MG63 (cell line): Measurements from ENCODE around the gene FAM131B. TPM values are rescaled to one million over a fixed set of nuclear protein-coding genes. Genes with fewer than 3 reads are reported as not detected.

ENCODE experiments used
- DNase-seq: peaks from one replicate; pipeline ENCODE4 v3.0.0-alpha.2; 2020
- H3K27me3 ChIP-seq: fragments of 250-450 bp; sonication (Bioruptor Pico); 2 replicates; pipeline ENCODE4 v1.5.1; 2020; ENCODE audit warnings: mild to moderate bottlenecking, moderate library complexity
- H3K36me3 ChIP-seq: fragments of 250-450 bp; sonication (Bioruptor Pico); 2 replicates; pipeline ENCODE4 v1.5.1; 2020; ENCODE audit warnings: mild to moderate bottlenecking, moderate library complexity
- H3K4me3 ChIP-seq: fragments of 250-450 bp; sonication (Bioruptor Pico); 2 replicates; pipeline ENCODE4 v1.5.1; 2020; ENCODE audit warnings: mild to moderate bottlenecking, moderate library complexity
- H3K9me3 ChIP-seq: fragments of 250-450 bp; sonication (Bioruptor Pico); 2 replicates; pipeline ENCODE4 v1.5.1; 2020; ENCODE audit warnings: mild to moderate bottlenecking, moderate library complexity
- total RNA-seq: library from RNA; depleted of rRNA; stranded (reverse); fragments of >200 nt; shearing (Covaris generic); gene quantifications from 2 replicates; pipeline ENCODE4 v1.2.3, GENCODE V29; 2014; ENCODE audit warnings: low replicate concordance

FAM131B gene
- total RNA-seq, 1 experiment from 2014 or later: 0.63 TPM

DNA sequence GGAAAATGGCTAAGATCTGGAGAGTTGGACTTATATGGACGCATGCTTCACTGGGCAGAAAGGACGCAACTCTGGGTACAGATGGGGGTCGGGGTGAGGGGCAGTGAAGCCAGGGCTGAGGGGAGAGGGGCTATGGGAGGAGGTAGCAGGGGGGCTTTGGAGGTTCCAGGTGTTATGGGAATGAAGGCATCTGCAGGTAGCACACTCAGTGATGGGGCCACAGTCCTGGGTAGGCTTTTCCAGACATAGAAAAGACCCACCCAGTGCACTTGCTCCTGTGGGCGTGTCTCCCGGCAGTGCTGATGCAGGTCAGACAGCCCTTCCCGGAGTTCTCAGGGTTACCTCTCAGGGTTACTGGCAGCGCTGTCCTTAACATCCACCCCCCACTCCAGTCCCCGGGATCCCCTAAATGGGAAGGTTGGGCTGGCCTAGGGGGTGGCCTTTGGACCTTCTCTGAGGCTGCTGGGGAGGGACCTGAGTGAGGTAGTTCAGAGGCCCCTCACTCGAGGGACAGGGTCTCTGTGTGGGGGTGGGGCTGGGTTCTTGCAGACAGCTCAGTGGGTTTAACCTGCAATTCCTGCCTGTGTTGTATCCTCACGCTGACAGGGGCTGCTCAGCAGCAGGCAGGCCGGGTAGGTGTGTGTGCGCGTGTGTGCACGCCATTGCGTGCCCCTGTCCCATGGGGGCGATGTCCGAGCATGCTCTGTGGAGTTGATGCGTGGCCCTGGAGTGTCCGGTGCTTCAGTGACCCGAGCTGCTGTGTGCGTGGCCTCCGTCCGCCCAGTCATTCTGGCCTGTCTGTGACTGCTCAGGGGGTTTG, 24.9 kb upstream of the FAM131B start:
- no peak overlapping the region for H3K4me3 ChIP-seq
- no peak for DNase-seq

GRCh38 chr7:143385891-143386781, 23.6 kb upstream of the FAM131B start:
- H3K36me3 ChIP-seq: peaks cover 44% of the 10 kb centered on the region

More for the DNA sequence above, 24.9 kb upstream of the FAM131B start:
- Histone ChIP-seq H3K27me3 (no peaks in the 10 kb centered on the region), H3K36me3 (peaks cover 39% of the 10 kb centered on the region), H3K9me3 (no peaks in the 10 kb centered on the region)

DNA sequence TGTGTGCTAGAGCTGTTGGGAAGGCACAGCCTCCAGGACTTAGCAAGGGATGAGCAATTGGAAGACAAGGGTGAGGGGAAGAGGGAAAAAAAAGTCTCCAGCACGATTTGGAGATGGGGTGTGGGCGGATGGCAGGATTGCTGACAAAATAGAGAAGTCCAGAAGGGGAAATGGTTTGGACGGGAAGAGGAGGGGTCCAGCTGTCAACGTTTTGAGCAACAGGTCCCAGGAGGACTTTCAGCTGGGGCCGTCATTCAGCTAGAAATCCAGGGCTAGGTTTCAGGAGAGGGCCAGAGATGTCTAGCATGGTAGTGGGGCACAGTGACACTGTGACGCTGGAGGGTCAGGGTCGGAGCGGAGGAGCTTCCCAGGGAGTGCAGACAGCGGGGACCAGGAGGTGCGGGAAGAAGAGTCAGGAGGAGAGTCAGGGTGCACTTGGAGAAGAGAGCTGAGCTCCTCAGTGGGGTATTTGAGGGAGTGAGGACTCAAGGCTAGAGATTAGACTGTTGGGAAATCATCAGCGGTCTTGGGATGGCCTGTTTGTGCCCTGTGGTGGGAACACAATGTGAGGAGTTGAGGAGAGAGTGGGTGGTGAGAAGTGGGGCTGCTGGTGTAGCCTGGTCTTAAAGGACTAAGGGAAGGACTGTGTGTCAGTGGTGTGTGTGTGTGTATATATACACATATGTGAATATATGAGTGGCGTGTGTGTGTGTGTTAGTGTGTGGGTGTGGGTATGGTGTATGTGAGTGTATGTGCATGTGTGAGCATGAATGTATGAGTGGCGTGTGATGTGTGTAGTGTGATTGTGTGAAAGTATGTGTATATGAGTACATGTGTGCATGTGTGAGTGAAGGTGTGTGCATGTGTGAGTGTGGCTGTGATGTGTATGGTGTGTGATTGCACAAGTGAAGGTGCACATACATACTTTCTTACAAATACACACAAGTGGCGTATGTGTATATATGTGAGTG, 22.4 kb upstream of the FAM131B start:
- no peaks in the 10 kb centered on the region for H3K27me3 ChIP-seq
- peaks cover 38% of the 10 kb centered on the region for H3K36me3 ChIP-seq
- no peak for DNase-seq
- no peaks in the 10 kb centered on the region for H3K9me3 ChIP-seq
- no peak overlapping the region for H3K4me3 ChIP-seq

More at GRCh38 chr7:143385891-143386781, 23.6 kb upstream of the FAM131B start:
- no peak for DNase-seq
- H3K27me3 ChIP-seq: no peaks in the 10 kb centered on the region
- no peak overlapping the region for H3K4me3 ChIP-seq
- no peaks in the 10 kb centered on the region for H3K9me3 ChIP-seq

- H3K9me3 ChIP-seq: no peaks in the 10 kb centered on the region
- H3K27me3 ChIP-seq: no peaks in the 10 kb centered on the region
- H3K4me3 ChIP-seq: no peak overlapping the region
- H3K36me3 ChIP-seq: peaks cover 34% of the 10 kb centered on the region
- no peak for DNase-seq
Observed at GRCh38 chr7:143384148-143384547, 21.6 kb upstream of the FAM131B start.

- no peaks in the 10 kb centered on the region for H3K27me3 ChIP-seq
- DNase-seq: no peak
- peaks cover 34% of the 10 kb centered on the region for H3K36me3 ChIP-seq
- no peaks in the 10 kb centered on the region for H3K9me3 ChIP-seq
- H3K4me3 ChIP-seq: no peak overlapping the region
Observed at GRCh38 chr7:143383642-143383957, 21.1 kb upstream of the FAM131B start.

- Histone ChIP-seq H3K36me3 (peaks cover 34% of the 10 kb centered on the region), H3K4me3 (peak overlapping the region; percentile 81), H3K9me3 (no peaks in the 10 kb centered on the region), H3K27me3 (no peaks in the 10 kb centered on the region)
- no peak for DNase-seq
Observed at GRCh38 chr7:143382791-143383641, 20.5 kb upstream of the FAM131B start.

DNA sequence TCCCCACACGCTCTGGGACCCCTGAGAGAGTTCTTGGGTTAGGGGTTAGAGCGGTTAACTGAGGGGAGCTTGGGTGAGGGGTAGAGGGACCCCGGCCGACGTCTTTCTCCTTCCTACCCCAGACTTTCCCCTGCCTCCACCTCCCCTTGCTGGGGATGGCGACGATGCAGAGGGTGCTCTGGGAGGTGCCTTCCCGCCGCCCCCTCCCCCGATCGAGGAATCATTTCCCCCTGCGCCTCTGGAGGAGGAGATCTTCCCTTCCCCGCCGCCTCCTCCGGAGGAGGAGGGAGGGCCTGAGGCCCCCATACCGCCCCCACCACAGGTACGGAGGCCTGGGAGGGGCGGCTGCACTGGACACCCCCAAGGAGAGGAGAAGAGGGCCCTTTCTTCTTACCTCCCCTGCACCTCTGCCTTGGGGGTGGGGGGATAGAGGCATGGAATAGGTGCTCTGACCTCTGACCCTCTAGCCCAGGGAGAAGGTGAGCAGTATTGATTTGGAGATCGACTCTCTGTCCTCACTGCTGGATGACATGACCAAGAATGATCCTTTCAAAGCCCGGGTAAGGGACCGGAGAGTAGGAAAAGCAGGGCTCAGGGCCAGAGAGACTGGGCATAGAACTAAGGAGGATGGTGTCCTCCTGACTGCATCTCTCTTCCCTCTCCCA, 19.7 kb upstream of the FAM131B start:
- Histone ChIP-seq H3K36me3 (peaks cover 32% of the 10 kb centered on the region), H3K27me3 (no peaks in the 10 kb centered on the region), H3K4me3 (peak overlapping the region; percentile 81), H3K9me3 (no peaks in the 10 kb centered on the region)
- DNase-seq: no peak

DNA sequence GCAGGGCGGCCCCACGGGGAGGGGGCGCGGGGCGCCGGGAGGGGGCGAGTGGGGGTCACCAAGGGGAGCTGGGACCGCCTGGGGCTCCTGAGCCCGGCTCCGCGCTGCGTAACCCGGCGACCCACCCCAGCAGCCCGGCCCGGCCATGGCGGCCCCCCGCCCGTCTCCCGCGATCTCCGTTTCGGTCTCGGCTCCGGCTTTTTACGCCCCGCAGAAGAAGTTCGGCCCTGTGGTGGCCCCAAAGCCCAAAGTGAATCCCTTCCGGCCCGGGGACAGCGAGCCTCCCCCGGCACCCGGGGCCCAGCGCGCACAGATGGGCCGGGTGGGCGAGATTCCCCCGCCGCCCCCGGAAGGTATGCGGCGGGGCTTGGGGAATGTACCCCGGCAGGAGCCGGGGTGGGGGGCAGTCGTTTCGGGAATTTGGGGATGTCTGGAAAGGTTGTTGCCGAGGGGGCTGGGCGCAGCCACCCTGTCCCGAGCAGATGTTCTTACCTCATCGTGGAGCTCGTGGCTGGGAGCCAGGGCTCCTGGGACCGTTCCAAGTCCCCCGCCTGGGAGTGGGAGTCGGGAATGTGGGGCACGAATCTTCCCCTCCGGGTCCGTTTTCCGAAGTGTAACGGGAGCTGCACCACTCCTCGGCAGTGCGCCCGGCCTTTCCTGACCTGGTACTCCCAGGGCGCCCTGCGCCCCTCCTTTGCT, 19.1 kb upstream of the FAM131B start:
- peak overlapping the region; percentile 81 for H3K4me3 ChIP-seq
- peak; percentile 70 for DNase-seq
- peaks cover 29% of the 10 kb centered on the region for H3K36me3 ChIP-seq
- H3K9me3 ChIP-seq: no peaks in the 10 kb centered on the region
- H3K27me3 ChIP-seq: no peaks in the 10 kb centered on the region

DNA sequence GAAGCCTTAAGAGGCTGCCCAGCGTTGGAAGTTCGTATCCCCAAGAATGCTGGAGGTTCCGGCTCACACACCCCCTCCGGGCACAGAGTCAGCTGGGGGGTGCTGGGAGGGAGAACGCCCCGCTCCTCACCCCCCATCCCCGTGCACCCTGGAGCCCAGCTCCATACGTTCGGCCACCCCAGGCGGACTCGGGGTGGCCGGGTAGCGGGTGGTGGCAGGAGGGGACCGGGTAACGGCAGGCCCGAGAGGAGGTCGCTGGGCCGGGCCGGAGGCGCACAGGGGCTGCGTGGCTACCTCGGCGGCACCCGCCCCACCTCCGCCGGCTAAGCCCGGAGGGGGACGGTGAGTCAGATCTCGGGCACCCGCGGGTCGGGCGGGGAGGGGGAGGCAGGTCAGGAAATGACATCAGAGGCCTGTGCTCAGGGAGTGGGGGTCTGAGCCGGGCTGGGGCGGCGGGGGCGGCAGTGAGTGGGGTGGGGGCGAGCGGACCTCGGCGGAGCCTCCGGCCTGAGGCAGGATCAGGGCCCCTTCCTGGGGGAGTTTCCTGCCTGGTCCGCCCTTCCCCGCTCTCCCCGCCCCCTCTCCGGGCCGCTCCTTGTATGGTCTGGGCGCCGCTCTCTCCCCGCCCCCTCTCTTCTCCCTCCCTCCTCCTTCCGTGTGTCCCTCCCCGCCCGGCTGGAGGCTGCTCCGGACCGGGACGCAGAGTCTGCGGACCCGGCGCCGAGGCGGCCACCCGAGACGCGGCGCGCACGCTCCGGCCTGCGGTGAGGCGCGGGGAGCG, 18.3 kb upstream of the FAM131B start, which contains the start of gene ZYX:
Gene ZYX (plus strand): TSS at position 700 of the 781 bp plus-strand sequence. CDS start 227 bp downstream, outside the sequence.
- Histone ChIP-seq H3K36me3 (peaks cover 26% of the 10 kb centered on the region), H3K27me3 (no peaks in the 10 kb centered on the region), H3K4me3 (peak within 1 kb of the TSS; percentile 81), H3K9me3 (no peaks in the 10 kb centered on the region)
- peak; percentile 93 for DNase-seq

- H3K36me3 ChIP-seq: peaks cover 24% of the 10 kb centered on the region
- no peaks in the 10 kb centered on the region for H3K27me3 ChIP-seq
- H3K9me3 ChIP-seq: no peaks in the 10 kb centered on the region
- H3K4me3 ChIP-seq: peak overlapping the region; percentile 81
- peak; percentile 72 for DNase-seq
Observed at GRCh38 chr7:143380260-143380645, 17.7 kb upstream of the FAM131B start.

- H3K9me3 ChIP-seq: no peaks in the 10 kb centered on the region
- H3K4me3 ChIP-seq: peak overlapping the region; percentile 81
- no peaks in the 10 kb centered on the region for H3K27me3 ChIP-seq
- peaks cover 24% of the 10 kb centered on the region for H3K36me3 ChIP-seq
- DNase-seq: no peak
Observed at GRCh38 chr7:143379611-143380259, 17.2 kb upstream of the FAM131B start.

DNA sequence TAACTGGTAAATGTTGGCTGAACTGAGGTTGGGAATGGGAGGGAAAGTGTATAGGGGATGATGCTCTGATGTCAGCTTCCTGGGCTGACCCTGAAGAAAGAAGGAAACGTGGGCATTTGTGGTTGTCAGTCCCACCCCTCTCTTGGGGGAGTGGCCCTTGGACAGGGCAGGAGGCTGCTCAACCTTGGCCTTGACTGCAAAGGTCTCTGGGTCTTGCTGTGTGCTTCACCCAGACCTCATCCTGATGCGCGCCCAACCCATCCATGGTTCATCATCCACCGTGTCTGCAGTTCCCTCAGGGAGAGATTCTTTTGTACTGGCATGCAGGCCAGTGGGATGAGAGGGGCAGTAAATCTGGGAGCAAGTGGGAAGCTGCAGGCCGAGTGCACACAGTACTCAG, 13.9 kb upstream of the FAM131B start:
- Histone ChIP-seq H3K36me3 (no peaks in the 10 kb centered on the region), H3K4me3 (no peak overlapping the region), H3K27me3 (no peaks in the 10 kb centered on the region), H3K9me3 (no peaks in the 10 kb centered on the region)
- no peak for DNase-seq

DNA sequence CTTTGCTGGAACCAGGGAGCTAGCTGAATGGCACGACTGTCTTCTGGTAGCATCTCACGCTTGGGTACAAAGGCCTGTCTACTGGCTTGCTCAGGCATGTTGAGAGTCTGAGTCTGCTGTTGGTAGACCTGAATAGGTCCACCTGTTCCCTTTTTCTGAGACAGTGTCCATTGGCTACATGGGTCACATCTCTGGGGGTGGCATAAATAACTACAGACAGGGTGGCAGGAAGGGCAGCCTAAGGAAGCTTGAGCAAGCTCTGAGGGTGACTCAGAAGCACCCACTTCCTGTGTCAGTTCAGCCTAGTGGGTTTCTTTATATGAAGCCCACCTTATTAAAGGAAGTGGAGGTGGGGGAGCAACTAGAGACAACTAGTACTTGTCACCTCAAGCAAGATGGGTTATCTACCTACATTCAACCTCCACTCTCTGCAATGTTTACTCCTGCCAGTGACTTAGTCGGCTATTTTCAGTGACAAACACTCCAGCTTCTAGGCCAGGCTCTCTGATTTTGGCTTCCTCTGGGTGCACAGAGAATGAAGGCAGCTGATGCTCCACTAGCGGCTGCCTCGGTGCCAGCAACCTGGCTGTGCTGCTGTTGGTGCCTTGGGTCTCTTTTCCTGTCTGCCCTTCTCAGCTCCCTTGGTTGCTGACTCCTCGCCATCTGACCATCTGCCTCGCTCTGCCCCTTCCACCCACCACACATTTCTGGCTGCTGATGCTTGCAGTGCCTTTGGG, 13.0 kb upstream of the FAM131B start:
- Histone ChIP-seq H3K27me3 (no peaks in the 10 kb centered on the region), H3K9me3 (no peaks in the 10 kb centered on the region), H3K36me3 (no peaks in the 10 kb centered on the region), H3K4me3 (no peak overlapping the region)
- no peak for DNase-seq
